HepG2 (cell line): ENCODE data around the gene PDGFB. TPM values are rescaled to one million over a fixed set of nuclear protein-coding genes. Genes with fewer than 3 reads are reported as not detected.

Experiments used
- ATAC-seq: fragments of 200-7000 bp; cut with Tn5 transposase; 3 replicates; pipeline ENCODE4 v1.9.1; 2020; ENCODE audit warnings: mild to moderate bottlenecking, moderate library complexity
- BruUV-seq: library from RNA; stranded (reverse); fragments of 400-500 nt; replicated peaks from 2 replicates; lab custom pipeline; 2021; lab: Mats Ljungman, UMichigan
- CTCF ChIA-PET: fragments of 300-600 bp; formaldehyde crosslinking; extraction: SDS; loops from one replicate; lab custom pipeline; 2021; ENCODE audit warnings: low total read pairs, inconsistent platforms, low intra/inter-chr PET ratio; lab: Yijun Ruan, JAX
- POLR2A ChIA-PET: fragments of 350-600 bp; sonication (Branson Sonifier 250); formaldehyde crosslinking; loops from one replicate; lab custom pipeline; 2020; ENCODE audit warnings: antibody characterized with exemption, inconsistent platforms; lab: Yijun Ruan, JAX
- DNase-seq: peaks from one replicate; pipeline ENCODE4 v3.0.0-alpha.2; 2015; ENCODE audit warnings: low spot score
- FAIRE-seq: peaks from 3 replicates; lab custom pipeline; 2011; peaks lifted over from hg19 to GRCh38; lab: Jason Lieb, UNC
- H2AFZ ChIP-seq: one replicate; pipeline ENCODE4 v1.6.1; 2011; ENCODE audit warnings: low read length, inconsistent platforms
- H3K27ac ChIP-seq: fragments of 300-600 bp; 3 replicates; pipeline ENCODE4 v1.8.0; 2011; ENCODE audit warnings: mixed run types, mild to moderate bottlenecking, mixed read lengths, low read length, inconsistent platforms; ENCODE audit not compliant: insufficient read depth; ENCODE audit errors: extremely low read length
- H3K27me3 ChIP-seq, 2 experiments: fragments of 200-600 bp in 1 of 2; 2 replicates in 1 of 2; 3 replicates in 1 of 2; pipeline versions ENCODE4 v1.6.0 to v1.8.0; 2011; ENCODE audit warnings: low read length in 2 of 2, mild to moderate bottlenecking in 2 of 2, moderate library complexity in 2 of 2, inconsistent platforms in 1 of 2; ENCODE audit not compliant: insufficient read depth in 2 of 2, control insufficient read depth in 1 of 2
- H3K36me3 ChIP-seq, 2 experiments: fragments of 200-600 bp in 1 of 2; replicated peaks in 1 of 2; 2 replicates in 1 of 2; 3 replicates in 1 of 2; pipeline versions ENCODE4 v1.5.1 to v1.8.0; 2011; ENCODE audit warnings: low read length in 2 of 2, inconsistent platforms in 1 of 2; ENCODE audit not compliant: insufficient read depth in 2 of 2, control insufficient read depth in 1 of 2
- H3K4me1 ChIP-seq: 2 replicates; pipeline ENCODE4 v1.5.1; 2012; ENCODE audit warnings: low read length, inconsistent platforms; ENCODE audit not compliant: insufficient read depth
- H3K4me2 ChIP-seq: 2 replicates; pipeline ENCODE4 v1.6.0; 2011; ENCODE audit warnings: low read depth, low read length, inconsistent platforms
- H3K4me3 ChIP-seq, 3 experiments: fragments of 200-600 bp in 1 of 3; sonication (generic), shearing (Covaris generic) in 1 of 3; replicated peaks in 1 of 3; 2 replicates each; pipeline ENCODE4 v1.5.1; 2011 to 2016; ENCODE audit warnings: low read length in 3 of 3, inconsistent platforms in 2 of 3, low read depth in 2 of 3, mild to moderate bottlenecking in 2 of 3, control low read depth in 1 of 3, mixed read lengths in 1 of 3; ENCODE audit not compliant: insufficient read depth in 1 of 3
- H3K79me2 ChIP-seq: one replicate; pipeline ENCODE4 v1.6.1; 2011; ENCODE audit warnings: low read length, inconsistent platforms; ENCODE audit not compliant: insufficient read depth
- H3K9ac ChIP-seq: 2 replicates; pipeline ENCODE4 v1.6.0; 2011; ENCODE audit warnings: mild to moderate bottlenecking, low read depth, low read length, inconsistent platforms; ENCODE audit not compliant: insufficient read depth
- H3K9me3 ChIP-seq: 2 replicates; pipeline ENCODE4 v1.5.1; 2012; ENCODE audit warnings: mild to moderate bottlenecking, low read length
- H4K20me1 ChIP-seq: 2 replicates; pipeline ENCODE4 v1.6.0; 2011; ENCODE audit warnings: inconsistent platforms, mild to moderate bottlenecking, low read length, moderate library complexity; ENCODE audit not compliant: insufficient read depth
- ARNTL ChIP-seq: sonication (generic); formaldehyde crosslinking; IDR thresholded peaks from 2 replicates; pipeline ENCODE4 v1.4.0; 2020; ENCODE audit warnings: mild to moderate bottlenecking, missing genetic modification reagents
- HIVEP1 ChIP-seq: sonication (generic); formaldehyde crosslinking; IDR thresholded peaks from 2 replicates; pipeline ENCODE4 v1.4.0; 2020; ENCODE audit warnings: mild to moderate bottlenecking, missing genetic modification reagents
- MIER3 ChIP-seq: IDR thresholded peaks from 2 replicates; pipeline ENCODE4 v1.6.1; 2016; ENCODE audit warnings: missing compliant biosample characterization, borderline replicate concordance
- ZMYM3 ChIP-seq: sonication (generic); formaldehyde crosslinking; IDR thresholded peaks from 2 replicates; pipeline ENCODE4 v1.5.1; 2020; ENCODE audit warnings: mild to moderate bottlenecking, missing genetic modification reagents
- ZNF44 ChIP-seq: sonication (generic); formaldehyde crosslinking; IDR thresholded peaks from 2 replicates; pipeline ENCODE4 v1.5.1; 2020; ENCODE audit warnings: mild to moderate bottlenecking, missing genetic modification reagents
- ZNF768 ChIP-seq: sonication (generic); formaldehyde crosslinking; IDR thresholded peaks from 2 replicates; pipeline ENCODE4 v1.4.0; 2020; ENCODE audit warnings: missing genetic modification reagents
- WGBS: methylation state at CpG from one replicate; pipeline ENCODE4 v1.1.6; 2017; ENCODE audit warnings: low lambda C conversion rate; 5-methylcytosine and 5-hydroxymethylcytosine counted together
- in situ Hi-C: cut with HindIII; loops from 2 replicates; pipeline ENCODE4 v1.10.0; 2017; ENCODE audit warnings: low pct_unique_long_range_greater_than_20kb; ENCODE audit not compliant: extremely low pct_ligation_motif_present
- intact Hi-C: fragments of 100-400 bp; cut with micrococcal nuclease; formaldehyde crosslinking; loops from one replicate; pipeline ENCODE4 v1.10.0; 2022; ENCODE audit not compliant: unreplicated experiment
- polyA plus RNA-seq, 8 experiments: library from polyadenylated mRNA; depleted of rRNA in 3 of 8; stranded (reverse) in 7 of 8; unstranded in 1 of 8; fragments of >200 nt; fragmentation: Illumina TruSeq in 4 of 8; extraction: Trizol in 4 of 8; gene quantifications; 2 replicates each; pipeline versions ENCODE4 v1.2.1 to v1.2.3, GENCODE V29; 2011 to 2016; ENCODE audit warnings: low read depth in 4 of 8, missing spikeins in 1 of 8, mixed read lengths in 1 of 8; ENCODE audit not compliant: insufficient read depth in 1 of 8
- total RNA-seq, 5 experiments: library from RNA; depleted of rRNA; stranded (reverse); fragments of >200 nt; fragmentation: Illumina TruSeq; extraction: Trizol; gene quantifications; 2 replicates each; pipeline ENCODE4 v1.2.3, GENCODE V29; 2016; ENCODE audit warnings: low read depth in 1 of 5

PDGFB gene
- total and polyA plus RNA-seq, 2 of the 13 experiments (the other 11 are each of a cell fraction or from before 2014, with no cell fraction given): 1.4 to 10.1 TPM

DNA sequence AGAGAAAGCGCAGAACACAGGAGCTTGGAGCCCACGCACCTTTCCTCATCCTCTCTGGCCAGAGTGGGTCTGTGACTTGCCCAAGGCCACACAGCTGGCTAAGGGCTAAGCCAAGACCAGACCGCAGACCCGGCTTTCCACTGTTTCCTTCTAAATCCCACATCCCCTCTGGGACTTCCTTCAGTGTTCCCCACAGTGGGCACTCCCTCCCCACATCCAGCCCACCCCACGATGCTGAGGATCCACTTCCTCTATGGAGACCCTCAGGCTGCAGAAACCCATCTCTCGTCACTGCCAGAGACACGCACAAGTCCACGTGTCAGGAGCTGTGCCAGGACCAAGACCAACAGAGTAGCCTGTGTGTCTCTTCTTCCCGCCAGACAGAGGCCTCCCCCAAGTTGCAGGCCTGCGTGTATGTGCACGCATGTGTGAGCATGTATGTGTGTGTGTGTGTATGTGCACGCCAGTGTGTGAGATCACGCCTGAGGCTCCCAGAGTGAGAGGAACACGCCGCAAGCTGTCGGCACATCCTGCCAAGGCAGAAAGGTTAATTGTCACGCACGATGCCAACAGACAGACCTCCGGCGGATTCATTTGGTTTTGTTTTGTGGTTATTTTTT is 21.6 kb downstream of the PDGFB start:
- Histone ChIP-seq H4K20me1 (peaks cover 4% of the 10 kb centered on the region; the same call in 1 of the 2 replicates), H3K9me3 (no peaks in the 10 kb centered on the region), H3K27me3 (no peaks in the 10 kb centered on the region), H3K4me1 (no peaks in the 10 kb centered on the region), H3K4me2 (no peak overlapping the region), H3K4me3 (no peak overlapping the region), H3K9ac (no peak overlapping the region), H2AFZ (no peak overlapping the region), H3K79me2 (no peaks in the 10 kb centered on the region), H3K27ac (no peak overlapping the region), H3K36me3 (peaks cover 7 to 31% of the 10 kb centered on the region in 2 experiments; a peak in 3 of 5 replicates)
- ChIA-PET CTCF (no interaction called here), POLR2A (no interaction called here)
- in situ Hi-C loops (no loop called here), intact Hi-C loops (no loop called here)
- FAIRE-seq (no peak), DNase-seq (no peak), ATAC-seq (no peak)
- TF ChIP-seq HIVEP1 (CRISPR knock-in tag) (no peak), ZNF768 (CRISPR knock-in tag) (peak; percentile 34; the same call in 1 of the 2 replicates)
- 95% methylated on average over 18 of the region's 20 CpGs for WGBS
- no TSS peak for BruUV-seq

DNA sequence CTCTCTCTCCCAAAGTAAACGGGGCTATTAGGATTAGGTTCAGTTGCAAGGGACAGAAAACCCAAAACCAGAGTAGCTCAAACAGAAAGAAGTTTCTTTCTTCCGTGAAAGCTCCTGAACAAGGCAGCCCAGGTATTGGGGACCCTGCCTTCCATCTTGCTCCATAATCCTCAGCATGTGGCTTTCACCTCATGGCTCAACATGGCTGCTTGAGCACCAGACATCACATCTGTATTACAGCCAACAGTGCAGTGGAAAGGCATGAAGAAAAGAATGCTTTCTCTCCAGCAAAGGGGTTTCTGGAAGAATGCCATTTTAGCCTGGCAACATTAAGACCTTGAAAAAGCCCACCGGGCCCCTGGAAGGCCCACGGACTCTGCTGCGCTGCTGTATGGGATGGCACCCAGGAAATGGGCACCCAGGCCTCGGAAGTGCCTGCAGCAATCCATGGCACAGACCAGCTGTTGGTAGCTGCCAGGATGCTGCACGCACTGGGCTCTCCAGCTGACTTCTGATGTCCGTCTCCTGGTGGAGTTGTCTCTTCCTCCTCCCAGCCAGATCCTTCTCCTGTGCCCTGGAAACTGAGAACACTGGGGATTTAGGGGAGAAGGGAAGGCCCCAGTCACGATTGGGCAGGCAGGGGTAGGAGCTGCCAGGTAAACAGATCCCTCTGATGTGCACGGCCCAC is 22.6 kb downstream of the PDGFB start:
- H3K79me2 ChIP-seq: no peaks in the 10 kb centered on the region
- WGBS: 86% methylated on average over 7 of the region's 10 CpGs
- no peak for ATAC-seq
- BruUV-seq: no TSS peak
- DNase-seq: no peak
- ChIA-PET POLR2A (no interaction called here), CTCF (no interaction called here)
- in situ Hi-C loops (no loop called here), intact Hi-C loops (no loop called here)
- H3K27me3 ChIP-seq: no peaks in the 10 kb centered on the region
- no peak overlapping the region for H3K4me3 ChIP-seq
- H3K4me1 ChIP-seq: no peaks in the 10 kb centered on the region
- H3K27ac ChIP-seq: no peak overlapping the region
- H3K9me3 ChIP-seq: no peaks in the 10 kb centered on the region
- no peak overlapping the region for H2AFZ ChIP-seq
- no peak for FAIRE-seq
- peaks cover 5 to 24% of the 10 kb centered on the region in 2 experiments; a peak in 3 of 5 replicates for H3K36me3 ChIP-seq
- TF ChIP-seq MIER3 (CRISPR knock-in tag): no peak
- TF ChIP-seq ZMYM3 (CRISPR knock-in tag): peak; percentile 47; the same call in 1 of the 2 replicates
- TF ChIP-seq ARNTL (CRISPR knock-in tag): no peak
- TF ChIP-seq ZNF44 (CRISPR knock-in tag): no peak
- H3K9ac ChIP-seq: no peak overlapping the region
- peaks cover 4% of the 10 kb centered on the region; the same call in 1 of the 2 replicates for H4K20me1 ChIP-seq
- no peak overlapping the region for H3K4me2 ChIP-seq
